ENCODE data around the gene C1orf74.

The C1orf74 gene

DNA sequence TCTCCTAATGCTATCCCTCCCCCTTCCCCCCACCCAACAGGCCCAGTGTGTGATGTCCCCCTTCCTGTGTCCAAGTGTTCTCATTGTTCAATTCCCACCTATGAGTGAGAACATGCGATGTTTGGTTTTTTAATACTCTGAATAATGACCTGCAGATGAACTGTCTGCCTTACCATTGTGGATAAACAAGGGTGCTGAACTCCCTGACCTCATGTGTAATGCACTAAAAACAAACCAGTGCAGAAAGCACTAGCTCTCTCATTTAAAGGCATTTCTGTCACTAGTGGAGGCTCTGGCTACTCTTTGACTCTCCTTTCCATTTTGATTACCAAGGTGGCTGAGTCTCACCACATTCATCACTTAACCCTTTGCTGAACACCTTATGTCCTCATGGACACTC lies 51.6 kb downstream of the C1orf74 start:
- peaks cover 13% of the 10 kb centered on the region for H3K27me3 ChIP-seq
- no peak overlapping the region for H3K4me3 ChIP-seq (ENCODE audit: low read depth in 1 of 2, low read length in 1 of 2)
- no peaks in the 10 kb centered on the region for H3K36me3 ChIP-seq
- no peaks in the 10 kb centered on the region for H3K4me1 ChIP-seq (ENCODE audit: control insufficient read depth in 1 of 2, insufficient read depth in 1 of 2, low read depth in 1 of 2, low read length in 1 of 2)
- no peaks in the 10 kb centered on the region for H3K9me3 ChIP-seq
- TF ChIP-seq, protein P1, sequence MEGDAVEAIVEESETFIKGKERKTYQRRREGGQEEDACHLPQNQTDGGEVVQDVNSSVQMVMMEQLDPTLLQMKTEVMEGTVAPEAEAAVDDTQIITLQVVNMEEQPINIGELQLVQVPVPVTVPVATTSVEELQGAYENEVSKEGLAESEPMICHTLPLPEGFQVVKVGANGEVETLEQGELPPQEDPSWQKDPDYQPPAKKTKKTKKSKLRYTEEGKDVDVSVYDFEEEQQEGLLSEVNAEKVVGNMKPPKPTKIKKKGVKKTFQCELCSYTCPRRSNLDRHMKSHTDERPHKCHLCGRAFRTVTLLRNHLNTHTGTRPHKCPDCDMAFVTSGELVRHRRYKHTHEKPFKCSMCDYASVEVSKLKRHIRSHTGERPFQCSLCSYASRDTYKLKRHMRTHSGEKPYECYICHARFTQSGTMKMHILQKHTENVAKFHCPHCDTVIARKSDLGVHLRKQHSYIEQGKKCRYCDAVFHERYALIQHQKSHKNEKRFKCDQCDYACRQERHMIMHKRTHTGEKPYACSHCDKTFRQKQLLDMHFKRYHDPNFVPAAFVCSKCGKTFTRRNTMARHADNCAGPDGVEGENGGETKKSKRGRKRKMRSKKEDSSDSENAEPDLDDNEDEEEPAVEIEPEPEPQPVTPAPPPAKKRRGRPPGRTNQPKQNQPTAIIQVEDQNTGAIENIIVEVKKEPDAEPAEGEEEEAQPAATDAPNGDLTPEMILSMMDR (IDR thresholded peaks at IDR 0.05): no peak
- no peak overlapping the region for H3K27ac ChIP-seq

- no peaks in the 10 kb centered on the region for H3K36me3 ChIP-seq
- no peak overlapping the region for H3K4me3 ChIP-seq (ENCODE audit: low read depth in 1 of 2, low read length in 1 of 2)
- H3K9me3 ChIP-seq: no peaks in the 10 kb centered on the region
- no peak overlapping the region for H3K27ac ChIP-seq
- H3K27me3 ChIP-seq: no peaks in the 10 kb centered on the region
- TF ChIP-seq, protein P1 (IDR thresholded peaks at IDR 0.05): no peak
- H3K4me1 ChIP-seq (ENCODE audit: control insufficient read depth in 1 of 2, insufficient read depth in 1 of 2, low read depth in 1 of 2, low read length in 1 of 2): no peaks in the 10 kb centered on the region
Measured at GRCh38 chr1:209729436-209729835, 54.9 kb downstream of the C1orf74 start.

Data from neutrophil (primary cell).